Spleen (tissue), 11 donors: ENCODE results near the gene BTNL8. TPM values are rescaled to one million over a fixed set of nuclear protein-coding genes. Genes with fewer than 3 reads are reported as not detected.

ENCODE experiments used
- DNase-seq: peaks from one replicate; pipeline ENCODE4 v3.0.0-alpha.2; 2020
- H3K27ac ChIP-seq, 8 donors: fragments of 200-600 bp; sonication (generic) in 7 of 8; 1 replicate in 4 of 8; 2 replicates in 4 of 8; pipeline versions ENCODE4 v1.5.0 to v1.8.0; 2016 to 2021; ENCODE audit warnings: inconsistent platforms in 4 of 8, mild to moderate bottlenecking in 4 of 8, moderate library complexity in 1 of 8
- H3K27me3 ChIP-seq, 7 donors: fragments of 200-600 bp; sonication (generic) in 6 of 7; replicated peaks in 1 of 7; 1 replicate in 4 of 7; 2 replicates in 3 of 7; pipeline versions ENCODE4 v1.5.0 to v1.8.0; 2016 to 2021; ENCODE audit warnings: inconsistent platforms in 3 of 7, mild to moderate bottlenecking in 1 of 7
- H3K36me3 ChIP-seq, 6 donors: fragments of 200-600 bp; sonication (generic) in 5 of 6; 1 replicate in 4 of 6; 2 replicates in 2 of 6; pipeline versions ENCODE4 v1.5.0 to v1.8.0; 2016 to 2021; ENCODE audit warnings: inconsistent platforms in 2 of 6
- H3K4me1 ChIP-seq, 6 donors: fragments of 200-600 bp; sonication (generic) in 5 of 6; 1 replicate in 3 of 6; 2 replicates in 3 of 6; pipeline versions ENCODE4 v1.5.0 to v1.8.0; 2016 to 2021; ENCODE audit warnings: inconsistent platforms in 3 of 6
- H3K4me3 ChIP-seq, 8 donors: fragments of 200-600 bp; sonication (generic) in 7 of 8; 1 replicate in 4 of 8; 2 replicates in 4 of 8; pipeline versions ENCODE4 v1.5.0 to v1.8.0; 2016 to 2021; ENCODE audit warnings: inconsistent platforms in 4 of 8, mild to moderate bottlenecking in 4 of 8, moderate library complexity in 2 of 8
- H3K9me3 ChIP-seq, 8 donors: fragments of 200-600 bp; sonication (generic) in 7 of 8; 1 replicate in 4 of 8; 2 replicates in 4 of 8; pipeline versions ENCODE4 v1.5.0 to v1.8.0; 2016 to 2021; ENCODE audit warnings: inconsistent platforms in 4 of 8
- CTCF ChIP-seq, 11 experiments: fragments of 200-600 bp in 7 of 11; fragments of 450-650 bp in 4 of 11; sonication (generic) in 4 of 11; IDR thresholded peaks in 8 of 11; conservative IDR thresholded peaks in 3 of 11; 1 replicate in 7 of 11; 2 replicates in 4 of 11; pipeline versions ENCODE4 v1.4.0 to v1.8.0; 2016 to 2021; ENCODE audit warnings: antibody characterized with exemption in 11 of 11, inconsistent platforms in 4 of 11, mild to moderate bottlenecking in 1 of 11
- POLR2A ChIP-seq, 3 donors: fragments of 450-650 bp; IDR thresholded peaks; one replicate each; pipeline ENCODE4 v1.5.1; 2017; ENCODE audit warnings: antibody characterized with exemption in 3 of 3, mild to moderate bottlenecking in 1 of 3
- POLR2AphosphoS5 ChIP-seq, 3 donors: sonication (generic); formaldehyde crosslinking; IDR thresholded peaks; one replicate each; pipeline ENCODE4 v1.5.1; 2017; ENCODE audit warnings: antibody characterized with exemption in 3 of 3
- WGBS, 5 donors: extraction: QIAGEN DNeasy Blood & Tissue Kit in 3 of 5; methylation state at CpG; one replicate each; pipeline versions ENCODE4 v1.1.5 to v1.1.7; 2013 to 2018; 5-methylcytosine and 5-hydroxymethylcytosine counted together
- intact Hi-C: fragments of 100-400 bp; cut with DNase I; formaldehyde crosslinking; loops from one replicate; pipeline ENCODE4 v1.15.0; 2023; ENCODE audit warnings: low total_unique reads
- polyA plus RNA-seq, 3 donors: library from polyadenylated mRNA; stranded (reverse); fragments of 200-250 nt; gene quantifications; one replicate each; pipeline ENCODE4 v1.2.1, GENCODE V29; 2013
- small RNA-seq, 4 donors: library from RNA; depleted of rRNA; stranded (forward); fragments of <200 nt; gene quantifications; one replicate each; pipeline ENCODE3, GENCODE V24; 2016
- total RNA-seq, 7 donors: library from RNA; depleted of rRNA in 3 of 7; stranded (reverse); fragments of >200 nt in 3 of 7; fragmentation: NEBNext Ultra II Directional in 4 of 7; extraction: Animal tissue kit (Norgen Biotek cat#: 25700) in 4 of 7; gene quantifications; one replicate each; pipeline versions ENCODE4 v1.1.0 to v1.2.1, GENCODE V29; 2016 to 2021
- donor health status: healthy with polysubstance abuse.
- donor health status: DM: no; HTN: no; CAD: no; lungs with moderate emphysema.
- donor health status: DM: no; HTN: no; CAD: no.
- donor health status: Bipolar disorder and iron deficiency.
- donor health status: healthy.
- donor health status: DM: no; HTN: no; CAD: no.
- donor health status: DM: yes; HTN: yes; CAD: no.

BTNL8 gene
- total and polyA plus RNA-seq, 10 donors, result 0.42 to 7.9 (median 3.1) TPM

- Histone ChIP-seq H3K4me3 (peak overlapping the region in 1 of 8 donors; percentile 17), H3K27ac (peak overlapping the region in 1 of 8 donors; percentile 34), H3K36me3 (no peaks in the 10 kb centered on the region), H3K4me1 (peaks cover 0 to 19% (median 0%) of the 10 kb centered on the region in 6 donors), H3K9me3 (peaks cover 0 to 17% (median 0%) of the 10 kb centered on the region in 8 donors), H3K27me3 (no peaks in the 10 kb centered on the region)
- WGBS, 5 donors, result 56 to 67% (median 65%) methylated on average over 13 to 16 of the region's 16 CpGs
- no peak for TF ChIP-seq CTCF (IDR thresholded peaks at IDR 0.05 in 8 of 11, conservative IDR thresholded peaks at IDR 0.05 in 3 of 11)
- no peak for TF ChIP-seq POLR2AphosphoS5 (IDR thresholded peaks at IDR 0.05)
- TF ChIP-seq POLR2A (IDR thresholded peaks at IDR 0.05), result no peak
- intact Hi-C loops, result no loop called here
- DNase-seq, result no peak
Measured at GRCh38 chr5:180990086-180990881, 91.3 kb downstream of the BTNL8 start.

GRCh38 chr5:180990882-180991242, 91.9 kb downstream of the BTNL8 start:
- peaks cover 0 to 19% (median 0%) of the 10 kb centered on the region in 6 donors for H3K4me1 ChIP-seq
- WGBS, 5 donors, result 75 to 95% (median 81%) methylated on average over 2 to 5 of the region's 5 CpGs
- no peak overlapping the region for H3K4me3 ChIP-seq
- DNase-seq, result no peak
- intact Hi-C loops, result no loop called here
- no peaks in the 10 kb centered on the region for H3K27me3 ChIP-seq
- peaks cover 0 to 17% (median 0%) of the 10 kb centered on the region in 8 donors for H3K9me3 ChIP-seq
- H3K27ac ChIP-seq, result peak overlapping the region in 1 of 8 donors; percentile 34
- no peaks in the 10 kb centered on the region for H3K36me3 ChIP-seq
- TF ChIP-seq CTCF (IDR thresholded peaks at IDR 0.05 in 8 of 11, conservative IDR thresholded peaks at IDR 0.05 in 3 of 11), result no peak
- no peak for TF ChIP-seq POLR2A (IDR thresholded peaks at IDR 0.05)
- no peak for TF ChIP-seq POLR2AphosphoS5 (IDR thresholded peaks at IDR 0.05)

Small RNA genes within 50 kb of the gene (small RNA-seq; reads per million reads assigned to genes)
- 0 reads per million in 4 donors for gene RF00019
- 0 reads per million in 4 donors for gene RPS29P12

Other genes starting within 250 kb of the BTNL8 start
- gene FLT4, start 249.6 kb upstream of the BTNL8 start, total RNA-seq, result 10 to 100 TPM; 20.7 to 61.4 (median 39.9) TPM
- gene FLT4, start 249.6 kb upstream of the BTNL8 start, polyA plus RNA-seq, result 10 to 100 TPM in 1 of 3 donors, 1 to 10 TPM in 2; 3.5 to 19.4 (median 4.6) TPM
- gene OR2Y1, start 159.1 kb upstream of the BTNL8 start, total RNA-seq, result not detected
- not detected for gene OR2Y1, start 159.1 kb upstream of the BTNL8 start, polyA plus RNA-seq
- gene MGAT1, start 96.4 kb upstream of the BTNL8 start, total RNA-seq, result 100 to 1,000 TPM; 182 to 270 (median 252) TPM
- gene MGAT1, start 96.4 kb upstream of the BTNL8 start, polyA plus RNA-seq, result 100 to 1,000 TPM in 1 of 3 donors, 10 to 100 TPM in 2; 61.2 to 164 (median 74.9) TPM
- gene ZFP62, start 37.9 kb upstream of the BTNL8 start, total RNA-seq, result 10 to 100 TPM; 26.0 to 31.5 (median 28.5) TPM
- 10 to 100 TPM; 20.2 to 27.2 (median 22.0) TPM for gene ZFP62, start 37.9 kb upstream of the BTNL8 start, polyA plus RNA-seq
- 1 to 10 TPM in 3 of 7 donors, under 1 TPM in 2, not detected in 2; 0.37 to 2.4 (median 1.0) TPM for gene BTNL3, start 89.7 kb downstream of the BTNL8 start, total RNA-seq
- under 1 TPM; 0.09 to 0.13 (median 0.13) TPM for gene BTNL3, start 89.7 kb downstream of the BTNL8 start, polyA plus RNA-seq
- 100 to 1,000 TPM in 1 of 7 donors, 10 to 100 TPM in 6; 41.6 to 123 (median 86.3) TPM for gene BTNL9, start 141.1 kb downstream of the BTNL8 start, total RNA-seq
- 10 to 100 TPM; 17.2 to 91.1 (median 32.6) TPM for gene BTNL9, start 141.1 kb downstream of the BTNL8 start, polyA plus RNA-seq
- not detected for gene OR2V1, start 232.0 kb downstream of the BTNL8 start, total RNA-seq
- gene OR2V1, start 232.0 kb downstream of the BTNL8 start, polyA plus RNA-seq, result not detected
- gene OR2V2, start 248.4 kb downstream of the BTNL8 start, total RNA-seq, result not detected
- gene OR2V2, start 248.4 kb downstream of the BTNL8 start, polyA plus RNA-seq, result not detected